ENCODE results near the gene ZSCAN22.
"Not testable (repeated sequence)": the region's sequence is repeated elsewhere in the genome, so short reads cannot be mapped to it uniquely, and the experiment has no call there.

Gene ZSCAN22

GRCh38 chr19:58374200-58374599 is 47.4 kb downstream of the ZSCAN22 start:
- no peak for DNase-seq (ENCODE audit: low read depth)

- not testable (repeated sequence) for DNase-seq (ENCODE audit: low read depth)
These were observed 49.9 kb downstream of the ZSCAN22 start for GRCh38 chr19:58376724-58377123.

- DNase-seq (ENCODE audit: low read depth): no peak
These were observed 52.5 kb downstream of the ZSCAN22 start for GRCh38 chr19:58379246-58379645.

GRCh38 chr19:58380037-58380661 is 53.4 kb downstream of the ZSCAN22 start:
- no peak for DNase-seq (ENCODE audit: low read depth)

GRCh38 chr19:58380662-58381459 is 54.1 kb downstream of the ZSCAN22 start, which contains the start of gene ZNF837:
ZNF837 (minus strand) TSS chr19:58381030; CDS start chr19:58369332, 11,698 bp downstream.
- peak; percentile 94 for DNase-seq (ENCODE audit: low read depth)

GRCh38 chr19:58381460-58382212 is 54.8 kb downstream of the ZSCAN22 start:
- DNase-seq (ENCODE audit: low read depth): no peak

GRCh38 chr19:58382997-58383603 is 56.3 kb downstream of the ZSCAN22 start:
- DNase-seq (ENCODE audit: low read depth): no peak

GRCh38 chr19:58385313-58385890 is 58.6 kb downstream of the ZSCAN22 start:
- DNase-seq (ENCODE audit: low read depth): no peak

- DNase-seq (ENCODE audit: low read depth): no peak
These were observed 59.2 kb downstream of the ZSCAN22 start for GRCh38 chr19:58385891-58386575.

GRCh38 chr19:58386576-58387337 is 60.0 kb downstream of the ZSCAN22 start, which contains the start of gene RPS5:
RPS5 (plus strand) TSS chr19:58387269; CDS start chr19:58388138, 869 bp downstream.
- peak; percentile 93 for DNase-seq (ENCODE audit: low read depth)

- no peak for DNase-seq (ENCODE audit: low read depth)
These were observed 60.8 kb downstream of the ZSCAN22 start for GRCh38 chr19:58387338-58388174.

- no peak for DNase-seq (ENCODE audit: low read depth)
These were observed 61.4 kb downstream of the ZSCAN22 start for GRCh38 chr19:58388175-58388526.
